Stimulated activated naive B cell treated with anti-CD40 and anti-IgM and Interleukin-4, amounts not matched to agents 10 μg/mL and 1 μg/mL and 100 μg/mL, for 72 hours (primary cell): ENCODE results near the gene PRKCA.
"Not testable (repeated sequence)": the region's sequence is repeated elsewhere in the genome, so short reads cannot be mapped to it uniquely, and the experiment has no call there.

Source experiments
- ATAC-seq, 2 donors: fragments of 150-1000 bp; cut with Tn5 transposase; replicated peaks; 2 replicates each; pipeline ENCODE4 v1.10.0; 2021; ENCODE audit warnings: moderate library complexity in 1 of 2
- DNase-seq: peaks from one replicate; pipeline ENCODE4 v3.0.0; 2021
- H3K27ac Mint-ChIP-seq: one replicate; pipeline ENCODE4 v1.8.0; 2022; ENCODE audit warnings: mild to moderate bottlenecking, mixed read lengths
- H3K27me3 Mint-ChIP-seq, 2 donors: one replicate each; pipeline ENCODE4 v1.8.0; 2022; ENCODE audit warnings: mixed read lengths in 2 of 2
- H3K36me3 Mint-ChIP-seq, 2 donors: one replicate each; pipeline ENCODE4 v1.8.0; 2022; ENCODE audit warnings: mixed read lengths in 2 of 2, mild to moderate bottlenecking in 1 of 2
- H3K4me1 Mint-ChIP-seq, 2 donors: one replicate each; pipeline ENCODE4 v1.8.0; 2022; ENCODE audit warnings: mixed read lengths in 2 of 2, mild to moderate bottlenecking in 1 of 2
- H3K4me3 Mint-ChIP-seq, 2 donors: one replicate each; pipeline ENCODE4 v1.8.0; 2022; ENCODE audit warnings: mild to moderate bottlenecking in 2 of 2, mixed read lengths in 2 of 2, moderate library complexity in 1 of 2
- H3K9me3 Mint-ChIP-seq, 2 donors: one replicate each; pipeline ENCODE4 v1.8.0; 2022; ENCODE audit warnings: mixed read lengths in 2 of 2, mild to moderate bottlenecking in 1 of 2

The PRKCA gene

GRCh38 chr17:66692421-66692690, 389.9 kb downstream of the PRKCA start:
- Mint-ChIP-seq H3K9me3 (peaks cover 1 to 2% of the 10 kb centered on the region in 2 donors), H3K36me3 (peaks cover 0 to 14% of the 10 kb centered on the region in 2 donors), H3K4me3 (no peak overlapping the region), H3K27me3 (peaks cover 0 to 4% of the 10 kb centered on the region in 2 donors), H3K27ac (no peak overlapping the region), H3K4me1 (peaks cover 0 to 5% of the 10 kb centered on the region in 2 donors)
- DNase-seq: no peak
- ATAC-seq: no peak

- peaks cover 0 to 4% of the 10 kb centered on the region in 2 donors for H3K27me3 Mint-ChIP-seq
- H3K36me3 Mint-ChIP-seq: peaks cover 5 to 17% of the 10 kb centered on the region in 2 donors
- no peak overlapping the region for H3K4me3 Mint-ChIP-seq
- no peak overlapping the region for H3K27ac Mint-ChIP-seq
- H3K4me1 Mint-ChIP-seq: no peaks in the 10 kb centered on the region
- no peak for ATAC-seq
- H3K9me3 Mint-ChIP-seq: peaks cover 10 to 13% of the 10 kb centered on the region in 2 donors
- DNase-seq: no peak
Measured at GRCh38 chr17:66695098-66695497, 392.7 kb downstream of the PRKCA start.

- Mint-ChIP-seq H3K36me3 (peaks cover 5 to 13% of the 10 kb centered on the region in 2 donors), H3K4me3 (no peak overlapping the region), H3K27me3 (peaks cover 0 to 4% of the 10 kb centered on the region in 2 donors), H3K9me3 (peaks cover 10 to 13% of the 10 kb centered on the region in 2 donors), H3K4me1 (no peaks in the 10 kb centered on the region), H3K27ac (no peak overlapping the region)
- DNase-seq (no peak), ATAC-seq (no peak)
Measured at GRCh38 chr17:66698270-66698669, 395.9 kb downstream of the PRKCA start.

- peaks cover 10 to 13% of the 10 kb centered on the region in 2 donors for H3K9me3 Mint-ChIP-seq
- no peak overlapping the region for H3K27ac Mint-ChIP-seq
- peaks cover 5 to 16% of the 10 kb centered on the region in 2 donors for H3K4me1 Mint-ChIP-seq
- DNase-seq (no peak), ATAC-seq (no peak)
- peaks cover 5 to 10% of the 10 kb centered on the region in 2 donors for H3K36me3 Mint-ChIP-seq
- H3K4me3 Mint-ChIP-seq: no peak overlapping the region
- H3K27me3 Mint-ChIP-seq: no peaks in the 10 kb centered on the region
Measured at GRCh38 chr17:66701462-66701861, 399.0 kb downstream of the PRKCA start.

GRCh38 chr17:66702106-66702936, 399.9 kb downstream of the PRKCA start:
- Mint-ChIP-seq H3K4me3 (no peak overlapping the region), H3K4me1 (peaks cover 8 to 17% of the 10 kb centered on the region in 2 donors), H3K36me3 (peaks cover 3 to 5% of the 10 kb centered on the region in 2 donors), H3K27ac (no peak overlapping the region), H3K27me3 (no peaks in the 10 kb centered on the region), H3K9me3 (peaks cover 9 to 12% of the 10 kb centered on the region in 2 donors)
- ATAC-seq (no peak), DNase-seq (no peak)

- H3K27me3 Mint-ChIP-seq: no peaks in the 10 kb centered on the region
- no peak overlapping the region for H3K4me3 Mint-ChIP-seq
- ATAC-seq: peak in 1 of 2 donors; percentile 8
- no peaks in the 10 kb centered on the region for H3K9me3 Mint-ChIP-seq
- H3K4me1 Mint-ChIP-seq: peaks cover 8 to 17% of the 10 kb centered on the region in 2 donors
- no peak for DNase-seq
- no peak overlapping the region for H3K27ac Mint-ChIP-seq
- no peaks in the 10 kb centered on the region for H3K36me3 Mint-ChIP-seq
Measured at GRCh38 chr17:66704858-66705520, 402.6 kb downstream of the PRKCA start.

GRCh38 chr17:66706851-66707450, 404.5 kb downstream of the PRKCA start:
- Mint-ChIP-seq H3K36me3 (no peaks in the 10 kb centered on the region), H3K4me3 (no peak overlapping the region), H3K9me3 (no peaks in the 10 kb centered on the region), H3K27me3 (no peaks in the 10 kb centered on the region), H3K27ac (peak overlapping the region; percentile 39), H3K4me1 (peaks cover 8 to 17% of the 10 kb centered on the region in 2 donors)
- ATAC-seq (no peak), DNase-seq (no peak)

- Mint-ChIP-seq H3K27ac (no peak overlapping the region), H3K4me1 (peaks cover under 1 to 3% of the 10 kb centered on the region in 2 donors), H3K4me3 (no peak overlapping the region), H3K9me3 (no peaks in the 10 kb centered on the region), H3K36me3 (no peaks in the 10 kb centered on the region), H3K27me3 (peaks cover 4 to 5% of the 10 kb centered on the region in 2 donors)
- ATAC-seq (no peak), DNase-seq (no peak)
Measured at GRCh38 chr17:66711401-66711800, 409.0 kb downstream of the PRKCA start.

- H3K4me1 Mint-ChIP-seq: peaks cover 0 to 2% of the 10 kb centered on the region in 2 donors
- H3K9me3 Mint-ChIP-seq: no peaks in the 10 kb centered on the region
- H3K4me3 Mint-ChIP-seq: no peak overlapping the region
- no peak for ATAC-seq
- no peak overlapping the region for H3K27ac Mint-ChIP-seq
- no peak for DNase-seq
- peaks cover 4 to 5% of the 10 kb centered on the region in 2 donors for H3K27me3 Mint-ChIP-seq
- H3K36me3 Mint-ChIP-seq: no peaks in the 10 kb centered on the region
Measured at GRCh38 chr17:66711881-66712321, 409.5 kb downstream of the PRKCA start.

- peaks cover 0 to under 1% of the 10 kb centered on the region in 2 donors for H3K4me1 Mint-ChIP-seq
- H3K4me3 Mint-ChIP-seq: no peak overlapping the region
- H3K36me3 Mint-ChIP-seq: no peaks in the 10 kb centered on the region
- H3K9me3 Mint-ChIP-seq: no peaks in the 10 kb centered on the region
- no peak for ATAC-seq
- no peak overlapping the region for H3K27ac Mint-ChIP-seq
- DNase-seq: no peak
- H3K27me3 Mint-ChIP-seq: peaks cover 4 to 5% of the 10 kb centered on the region in 2 donors
Measured at GRCh38 chr17:66712453-66712852, 410.0 kb downstream of the PRKCA start.

GRCh38 chr17:66713021-66713532, 410.7 kb downstream of the PRKCA start:
- H3K27ac Mint-ChIP-seq, ATAC-seq, H3K36me3 Mint-ChIP-seq, H3K4me1 Mint-ChIP-seq, H3K4me3 Mint-ChIP-seq, H3K9me3 Mint-ChIP-seq, H3K27me3 Mint-ChIP-seq, DNase-seq: not testable (repeated sequence)

GRCh38 chr17:66713533-66714042, 411.2 kb downstream of the PRKCA start:
- no peak for DNase-seq
- Mint-ChIP-seq H3K9me3 (no peaks in the 10 kb centered on the region), H3K27me3 (peaks cover 4 to 5% of the 10 kb centered on the region in 2 donors), H3K4me3 (no peak overlapping the region), H3K36me3 (no peaks in the 10 kb centered on the region), H3K4me1 (peaks cover 1 to 6% of the 10 kb centered on the region in 2 donors), H3K27ac (no peak overlapping the region)
- ATAC-seq: no peak

GRCh38 chr17:66714046-66715023, 411.9 kb downstream of the PRKCA start:
- no peak overlapping the region for H3K4me3 Mint-ChIP-seq
- DNase-seq (no peak), ATAC-seq (no peak)
- no peaks in the 10 kb centered on the region for H3K9me3 Mint-ChIP-seq
- H3K27ac Mint-ChIP-seq: peak overlapping the region; percentile 62
- no peaks in the 10 kb centered on the region for H3K36me3 Mint-ChIP-seq
- peaks cover 1 to 6% of the 10 kb centered on the region in 2 donors for H3K4me1 Mint-ChIP-seq
- peaks cover 4 to 11% of the 10 kb centered on the region in 2 donors for H3K27me3 Mint-ChIP-seq
